IgD-negative memory B cell (primary cell): ENCODE results near the gene MAGI1. TPM values are rescaled to one million over a fixed set of nuclear protein-coding genes. Genes with fewer than 3 reads are reported as not detected.
"Not testable (repeated sequence)": the region's sequence is repeated elsewhere in the genome, so short reads cannot be mapped to it uniquely, and the experiment has no call there.

Source experiments
- H3K27ac Mint-ChIP-seq, 3 donors: one replicate each; pipeline ENCODE4 v1.8.0; 2020 to 2022; ENCODE audit warnings: mild to moderate bottlenecking in 3 of 3, mixed read lengths in 3 of 3, moderate library complexity in 1 of 3
- H3K27me3 Mint-ChIP-seq: one replicate; pipeline ENCODE4 v1.8.0; 2021; ENCODE audit warnings: mixed read lengths
- H3K36me3 Mint-ChIP-seq: one replicate; pipeline ENCODE4 v1.8.0; 2020; ENCODE audit warnings: mild to moderate bottlenecking, mixed read lengths
- H3K4me1 Mint-ChIP-seq, 3 donors: one replicate each; pipeline ENCODE4 v1.8.0; 2020 to 2022; ENCODE audit warnings: mixed read lengths in 3 of 3, mild to moderate bottlenecking in 1 of 3
- H3K4me3 Mint-ChIP-seq, 4 donors: one replicate each; pipeline ENCODE4 v1.8.0; 2020 to 2022; ENCODE audit warnings: mild to moderate bottlenecking in 4 of 4, mixed read lengths in 4 of 4, moderate library complexity in 3 of 4
- H3K9me3 Mint-ChIP-seq, 3 donors: one replicate each; pipeline ENCODE4 v1.8.0; 2020 to 2021; ENCODE audit warnings: mixed read lengths in 3 of 3, mild to moderate bottlenecking in 1 of 3
- polyA plus RNA-seq: library from polyadenylated mRNA; unstranded; fragments of 300-500 nt; fragmentation: Illumina TruSeq; gene quantifications from one replicate; pipeline ENCODE4 v1.2.3, GENCODE V29; 2021

MAGI1 gene
- polyA plus RNA-seq, 1 donor from 2014 or later = 1.3 TPM

DNA sequence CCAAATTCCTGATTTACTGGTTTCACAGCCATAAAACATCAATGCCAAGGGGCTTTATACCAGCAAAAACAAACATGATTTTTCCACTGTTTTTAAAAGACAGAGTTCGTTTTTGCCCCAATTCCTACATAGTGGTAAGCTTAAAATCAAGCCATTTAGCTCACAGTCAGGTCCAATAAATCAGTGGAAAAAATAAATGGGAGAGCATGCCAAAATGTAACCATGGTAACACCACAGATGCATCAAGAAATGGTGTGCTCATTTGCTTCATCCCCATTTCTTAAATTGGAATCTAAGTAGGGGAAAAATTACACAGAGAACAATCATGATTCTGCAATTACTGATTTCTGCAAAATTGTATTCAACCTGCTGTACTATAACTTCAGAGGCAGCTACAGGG, 418.8 kb downstream of the MAGI1 start:
- Mint-ChIP-seq H3K27me3 (no peaks in the 10 kb centered on the region), H3K4me1 (peaks cover 0 to 2% (median 0%) of the 10 kb centered on the region in 3 donors), H3K27ac (no peak overlapping the region), H3K4me3 (no peak overlapping the region), H3K36me3 (no peaks in the 10 kb centered on the region), H3K9me3 (peaks cover 0 to 2% (median 0%) of the 10 kb centered on the region in 3 donors)

DNA sequence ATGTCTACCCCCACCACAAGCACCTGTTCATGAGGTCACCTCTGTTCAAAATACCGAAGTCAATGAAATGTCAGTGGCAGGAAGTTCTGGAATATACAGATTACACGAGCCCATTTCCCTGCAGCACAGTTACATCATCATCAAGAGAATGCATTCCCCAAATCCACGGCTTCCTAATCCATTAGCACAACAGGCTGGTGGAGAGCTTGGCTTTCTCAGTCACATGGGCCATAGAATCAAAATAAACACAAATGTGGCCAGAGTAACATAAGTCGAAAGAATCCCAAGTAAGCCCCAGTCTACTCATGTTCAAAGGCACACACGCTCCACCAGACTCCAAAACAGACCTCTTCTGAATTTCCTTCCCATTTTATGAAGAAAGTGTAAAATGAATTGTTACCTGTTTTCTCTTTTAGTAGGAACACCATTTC, 419.3 kb downstream of the MAGI1 start:
- H3K27me3 Mint-ChIP-seq = no peaks in the 10 kb centered on the region

DNA sequence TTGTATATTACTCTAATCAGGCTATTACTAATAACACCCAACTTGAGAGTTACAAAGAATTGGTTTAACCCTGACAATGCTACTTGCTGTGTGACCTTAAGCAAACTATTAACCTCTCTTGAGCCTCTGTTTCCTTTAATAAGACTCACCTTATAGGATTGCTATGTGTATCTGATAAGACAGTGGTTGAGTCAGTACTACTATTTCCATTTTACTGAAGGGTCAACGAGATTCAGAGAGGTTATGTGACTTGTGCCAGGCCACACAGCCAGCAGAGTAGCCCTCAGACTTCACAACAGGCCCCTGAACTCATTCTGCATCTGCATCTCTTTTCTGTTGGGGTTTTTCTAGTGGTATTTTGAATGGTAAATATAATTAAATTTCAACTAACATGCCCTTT, 420.1 kb downstream of the MAGI1 start:
- Mint-ChIP-seq H3K36me3 (no peaks in the 10 kb centered on the region), H3K4me1 (peaks cover 0 to 2% (median 0%) of the 10 kb centered on the region in 3 donors), H3K9me3 (peaks cover 0 to 2% (median 0%) of the 10 kb centered on the region in 3 donors), H3K27me3 (no peaks in the 10 kb centered on the region), H3K4me3 (no peak overlapping the region), H3K27ac (no peak overlapping the region)

More for the DNA sequence above, 419.3 kb downstream of the MAGI1 start:
- peaks cover 0 to 2% (median 0%) of the 10 kb centered on the region in 3 donors for H3K4me1 Mint-ChIP-seq
- H3K9me3 Mint-ChIP-seq = peaks cover 0 to 2% (median 0%) of the 10 kb centered on the region in 3 donors
- no peaks in the 10 kb centered on the region for H3K36me3 Mint-ChIP-seq
- no peak overlapping the region for H3K4me3 Mint-ChIP-seq
- H3K27ac Mint-ChIP-seq = no peak overlapping the region

DNA sequence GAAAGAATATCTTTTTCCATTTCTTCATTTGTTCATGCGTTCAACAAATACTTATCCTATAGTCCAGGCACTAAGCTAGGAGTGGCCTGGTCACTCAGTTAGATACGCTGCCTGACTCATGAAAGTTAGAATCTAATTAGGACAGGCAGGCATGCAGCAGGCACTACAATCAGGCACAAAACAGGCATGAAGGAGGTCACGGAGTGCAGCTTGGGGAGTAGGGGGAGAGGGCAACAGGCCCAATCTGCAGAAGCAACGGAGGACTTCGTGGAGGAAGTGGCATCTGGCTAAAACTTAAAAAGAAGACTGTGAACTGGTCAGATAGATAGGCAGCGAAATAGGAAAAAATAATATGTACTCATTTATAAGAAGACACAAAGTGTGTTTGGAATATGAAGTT, 420.9 kb downstream of the MAGI1 start:
- Mint-ChIP-seq H3K4me3 (no peak overlapping the region), H3K4me1 (peaks cover 0 to 2% (median 0%) of the 10 kb centered on the region in 3 donors), H3K9me3 (peaks cover 0 to 2% (median 0%) of the 10 kb centered on the region in 3 donors), H3K36me3 (no peaks in the 10 kb centered on the region), H3K27me3 (no peaks in the 10 kb centered on the region), H3K27ac (no peak overlapping the region)

DNA sequence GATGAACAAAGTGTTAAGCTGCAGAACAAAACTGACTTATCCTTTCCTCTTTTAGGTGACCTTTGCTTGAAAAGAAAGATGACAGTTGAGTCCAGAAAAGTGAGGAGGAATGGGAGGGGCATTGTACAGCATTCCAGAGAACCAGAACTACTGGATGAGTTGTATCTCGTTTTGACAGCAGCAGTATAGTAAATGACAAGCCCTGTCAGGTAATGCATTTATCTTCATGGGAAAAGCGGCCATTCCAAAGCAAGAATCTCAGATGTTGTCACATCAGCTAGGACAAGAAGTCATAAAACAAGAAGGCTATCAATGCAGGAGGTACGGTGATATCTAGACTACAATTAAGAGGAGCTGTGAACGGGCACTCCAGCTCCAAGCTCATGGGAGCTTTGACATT, 421.5 kb downstream of the MAGI1 start:
- Mint-ChIP-seq H3K9me3 (peaks cover 0 to 2% (median 0%) of the 10 kb centered on the region in 3 donors), H3K27me3 (no peaks in the 10 kb centered on the region), H3K4me1 (peaks cover 0 to 2% (median 0%) of the 10 kb centered on the region in 3 donors), H3K4me3 (no peak overlapping the region), H3K36me3 (no peaks in the 10 kb centered on the region), H3K27ac (no peak overlapping the region)

DNA sequence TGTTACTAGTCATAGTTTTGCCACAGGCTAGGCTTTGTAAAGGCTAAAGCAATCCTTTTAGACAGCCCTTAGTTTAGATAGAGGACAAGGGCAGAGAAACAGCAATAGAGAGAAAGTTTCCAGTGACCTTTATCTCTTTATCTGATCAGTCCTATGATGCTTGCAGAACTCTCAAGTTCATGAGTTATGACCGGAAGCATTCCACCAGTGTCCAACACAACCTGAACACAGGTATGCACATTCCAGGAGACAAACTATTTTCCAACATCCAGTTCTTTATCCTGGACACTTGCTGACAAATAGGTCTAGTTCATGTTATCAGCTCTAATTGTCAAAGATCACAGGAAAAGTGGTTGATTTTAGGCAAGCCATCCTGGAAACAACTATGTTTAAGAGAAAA, 422.2 kb downstream of the MAGI1 start:
- H3K4me1 Mint-ChIP-seq = peaks cover 0 to 2% (median 0%) of the 10 kb centered on the region in 3 donors
- H3K27me3 Mint-ChIP-seq = no peaks in the 10 kb centered on the region
- no peaks in the 10 kb centered on the region for H3K36me3 Mint-ChIP-seq

DNA sequence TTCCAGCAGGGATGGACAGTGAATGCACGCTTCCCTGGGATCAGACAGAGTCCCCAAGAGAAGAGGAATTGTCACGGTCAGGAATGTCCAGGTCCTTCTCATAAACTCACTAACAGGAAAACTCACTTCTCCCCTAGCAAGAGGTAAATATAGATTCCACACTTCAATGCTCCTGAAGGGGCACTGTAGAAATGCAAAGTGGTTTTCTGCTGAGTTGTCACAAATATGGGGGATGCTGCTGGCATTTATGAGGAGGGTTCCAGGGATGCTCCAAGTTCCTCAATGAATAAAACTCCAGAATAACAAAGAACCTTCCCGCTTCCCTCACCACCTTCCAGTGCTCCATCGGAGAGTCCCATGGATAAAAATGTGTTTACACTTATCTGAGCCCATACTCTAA, 423.4 kb downstream of the MAGI1 start:
- no peak overlapping the region for H3K27ac Mint-ChIP-seq
- peaks cover 0 to 2% (median 0%) of the 10 kb centered on the region in 3 donors for H3K4me1 Mint-ChIP-seq
- peaks cover 0 to 2% (median 0%) of the 10 kb centered on the region in 3 donors for H3K9me3 Mint-ChIP-seq
- no peaks in the 10 kb centered on the region for H3K27me3 Mint-ChIP-seq
- no peaks in the 10 kb centered on the region for H3K36me3 Mint-ChIP-seq
- no peak overlapping the region for H3K4me3 Mint-ChIP-seq

More for the DNA sequence above, 422.2 kb downstream of the MAGI1 start:
- Mint-ChIP-seq H3K4me3 (no peak overlapping the region), H3K9me3 (peaks cover 0 to 2% (median 0%) of the 10 kb centered on the region in 3 donors), H3K27ac (no peak overlapping the region)

DNA sequence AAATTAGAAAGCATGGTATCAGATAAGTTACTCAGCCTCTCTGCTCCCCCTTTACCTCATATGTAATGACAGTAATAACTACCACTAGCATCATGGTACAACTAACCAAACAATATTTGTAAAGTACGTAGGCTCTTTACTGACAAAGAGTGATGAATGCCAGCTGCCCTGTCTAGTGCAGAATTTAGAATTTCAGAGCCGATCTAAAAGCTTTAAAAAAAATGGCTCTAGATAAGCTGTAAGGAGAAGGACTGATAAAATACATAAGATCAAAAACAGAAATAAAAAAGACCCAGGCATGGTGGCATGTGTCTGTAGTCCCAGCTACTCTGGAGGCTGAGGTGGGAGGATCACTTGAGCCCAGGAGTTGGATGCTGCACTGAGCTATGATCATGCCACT, 424.1 kb downstream of the MAGI1 start:
- Mint-ChIP-seq H3K4me3 (peak overlapping the region in 1 of 4 donors; percentile 18), H3K27me3 (no peaks in the 10 kb centered on the region), H3K36me3 (no peaks in the 10 kb centered on the region), H3K4me1 (peaks cover 0 to 2% (median 0%) of the 10 kb centered on the region in 3 donors), H3K27ac (no peak overlapping the region), H3K9me3 (peaks cover 0 to 2% (median 0%) of the 10 kb centered on the region in 3 donors)

DNA sequence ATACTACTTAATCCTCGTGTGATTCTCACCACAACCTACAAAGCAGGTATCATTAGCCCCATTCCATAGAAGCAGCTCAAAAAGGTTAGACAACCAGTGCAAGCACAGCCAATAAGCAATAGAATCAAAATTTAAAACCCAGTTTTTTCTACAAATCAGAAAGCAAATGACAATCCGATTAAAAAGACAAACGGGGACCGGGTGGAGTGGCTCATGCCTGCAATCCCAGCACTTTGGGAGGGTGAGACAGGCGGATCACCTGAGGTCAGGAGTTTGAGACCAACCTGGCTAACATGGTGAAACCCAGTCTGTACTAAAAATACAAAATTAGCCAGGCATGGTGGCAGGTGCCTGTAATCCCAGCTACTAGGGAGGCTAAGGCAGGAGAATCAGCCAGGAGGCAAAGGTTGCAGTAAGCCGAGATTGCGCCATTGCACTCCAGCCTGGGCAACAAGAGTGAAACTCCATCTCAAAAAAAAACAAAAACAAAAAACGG, 430.7 kb downstream of the MAGI1 start:
- H3K4me3 Mint-ChIP-seq, H3K36me3 Mint-ChIP-seq, H3K27me3 Mint-ChIP-seq, H3K9me3 Mint-ChIP-seq, H3K27ac Mint-ChIP-seq, H3K4me1 Mint-ChIP-seq: not testable (repeated sequence)

DNA sequence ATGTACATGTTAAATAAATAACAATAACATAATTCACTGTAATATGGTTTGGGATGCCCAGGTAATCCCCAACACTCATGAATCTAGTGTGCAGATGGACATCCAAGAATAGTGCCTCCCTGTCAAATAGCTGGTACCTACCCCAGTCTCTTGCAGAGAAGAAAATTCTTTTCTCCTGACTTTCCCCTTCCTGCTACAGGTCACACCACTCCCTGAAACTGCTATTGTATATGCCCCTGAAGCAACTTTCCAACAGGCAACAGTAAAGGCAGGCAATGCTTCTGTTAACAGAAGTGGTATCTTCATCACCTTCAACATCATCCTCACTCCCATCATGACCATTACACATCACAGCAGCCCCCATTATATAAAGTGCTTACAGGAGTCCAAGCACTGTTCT, 431.6 kb downstream of the MAGI1 start:
- Mint-ChIP-seq H3K9me3 (peaks cover 0 to 3% (median 2%) of the 10 kb centered on the region in 3 donors), H3K36me3 (no peaks in the 10 kb centered on the region), H3K27ac (no peak overlapping the region), H3K27me3 (no peaks in the 10 kb centered on the region), H3K4me3 (no peak overlapping the region), H3K4me1 (no peaks in the 10 kb centered on the region)

DNA sequence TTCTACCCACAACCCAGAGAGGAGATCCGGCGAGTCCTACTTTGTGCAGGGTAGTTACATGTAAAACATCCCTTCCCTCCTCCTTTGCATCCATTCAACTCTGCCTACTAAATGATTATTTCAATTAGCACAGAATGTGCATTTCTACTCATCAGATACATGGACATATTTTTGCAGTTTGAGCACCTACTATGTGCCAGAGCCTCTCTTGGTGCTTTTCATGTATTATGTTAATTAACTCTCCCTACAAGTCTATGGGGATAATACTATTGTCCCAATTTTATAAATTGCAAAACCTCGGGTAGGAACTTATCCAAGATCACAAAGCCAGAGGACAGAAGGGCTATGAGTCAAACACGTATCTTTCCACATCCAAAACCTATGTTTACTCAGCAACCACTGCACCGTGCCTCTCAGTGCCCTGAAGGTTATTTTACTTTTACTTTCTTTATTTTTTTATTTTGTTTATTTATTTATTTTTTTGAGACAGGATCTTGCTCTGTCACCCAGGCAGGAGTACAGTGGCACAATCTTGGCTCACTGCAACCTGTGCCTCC, 432.8 kb downstream of the MAGI1 start:
- H3K27ac Mint-ChIP-seq = no peak overlapping the region
- no peaks in the 10 kb centered on the region for H3K27me3 Mint-ChIP-seq
- peaks cover 0 to 3% (median 2%) of the 10 kb centered on the region in 3 donors for H3K9me3 Mint-ChIP-seq
- no peak overlapping the region for H3K4me3 Mint-ChIP-seq
- H3K36me3 Mint-ChIP-seq = no peaks in the 10 kb centered on the region
- H3K4me1 Mint-ChIP-seq = no peaks in the 10 kb centered on the region

DNA sequence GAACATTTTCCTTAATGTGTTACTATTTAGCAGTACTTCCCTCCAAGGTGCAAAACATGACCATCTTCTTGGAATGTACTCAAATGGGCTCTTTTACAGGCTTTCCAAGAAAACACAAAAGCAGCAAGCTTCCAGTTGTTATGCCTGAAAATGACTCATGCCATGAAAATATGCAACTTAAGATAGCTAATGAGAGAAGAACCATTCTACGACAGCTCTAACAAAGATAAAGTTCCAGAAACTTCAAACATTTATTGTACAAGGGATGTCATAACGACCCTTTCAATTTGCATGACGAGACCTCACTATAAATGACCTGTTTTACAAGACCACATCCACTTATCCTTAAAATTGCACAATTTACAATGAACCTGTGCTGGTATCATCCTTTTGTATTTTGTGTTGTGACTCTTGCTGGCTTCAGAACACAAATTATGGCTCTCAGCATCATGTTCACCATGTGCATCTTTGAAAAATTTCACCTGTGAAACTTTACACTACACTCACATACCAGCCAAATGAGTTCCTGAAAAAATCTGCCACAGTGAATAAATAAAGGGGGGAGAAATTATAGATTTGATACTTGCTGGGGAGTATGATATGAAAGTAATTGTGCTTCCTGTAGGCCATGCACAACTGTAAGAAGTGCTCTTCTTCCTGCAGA, 433.7 kb downstream of the MAGI1 start:
- Mint-ChIP-seq H3K36me3 (no peaks in the 10 kb centered on the region), H3K27ac (no peak overlapping the region), H3K4me3 (no peak overlapping the region), H3K4me1 (no peaks in the 10 kb centered on the region), H3K27me3 (no peaks in the 10 kb centered on the region), H3K9me3 (peaks cover 0 to 3% (median 2%) of the 10 kb centered on the region in 3 donors)

DNA sequence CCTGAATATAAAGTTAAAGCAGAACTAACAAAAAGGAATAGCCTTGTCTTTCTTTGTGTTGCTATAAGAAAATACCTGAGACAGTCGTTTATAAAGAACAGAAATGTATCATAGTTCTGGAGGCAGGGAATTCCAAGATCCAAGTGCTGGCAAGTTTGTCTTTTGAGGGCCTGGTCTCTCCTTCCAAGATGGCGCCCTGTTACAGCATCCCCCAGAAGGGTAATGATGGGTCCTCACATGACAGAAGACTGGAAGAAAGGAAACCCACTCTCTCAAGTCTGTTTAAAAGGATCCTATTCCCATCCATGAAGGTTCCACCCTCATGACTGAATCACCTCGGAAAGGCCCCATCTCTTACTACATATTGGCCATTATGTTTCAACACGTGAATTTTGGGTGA, 435.1 kb downstream of the MAGI1 start:
- no peak overlapping the region for H3K27ac Mint-ChIP-seq
- peaks cover 0 to 7% (median 3%) of the 10 kb centered on the region in 3 donors for H3K9me3 Mint-ChIP-seq
- H3K27me3 Mint-ChIP-seq = no peaks in the 10 kb centered on the region
- no peak overlapping the region for H3K4me3 Mint-ChIP-seq
- no peaks in the 10 kb centered on the region for H3K36me3 Mint-ChIP-seq
- H3K4me1 Mint-ChIP-seq = no peaks in the 10 kb centered on the region

DNA sequence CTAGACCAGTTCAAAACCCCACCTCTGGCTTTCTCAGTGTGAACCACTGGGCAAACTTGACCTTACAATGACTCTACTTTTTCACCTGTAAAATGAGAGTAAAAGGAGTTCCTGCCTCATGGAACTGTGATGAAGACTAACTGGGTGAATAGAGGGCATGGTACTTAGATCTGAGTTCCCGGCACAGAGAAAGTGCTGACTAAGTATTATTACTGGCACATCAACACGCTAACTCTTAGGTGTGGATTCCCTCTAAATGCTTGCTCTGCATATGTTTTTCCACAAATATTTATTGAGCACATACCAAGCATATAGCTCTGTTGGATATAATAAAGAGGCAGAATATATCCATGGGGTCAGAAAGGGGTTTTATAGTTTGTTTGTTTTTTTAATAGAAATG, 437.8 kb downstream of the MAGI1 start:
- no peaks in the 10 kb centered on the region for H3K4me1 Mint-ChIP-seq
- peaks cover 3% of the 10 kb centered on the region for H3K27me3 Mint-ChIP-seq
- no peaks in the 10 kb centered on the region for H3K36me3 Mint-ChIP-seq
- no peak overlapping the region for H3K4me3 Mint-ChIP-seq
- H3K9me3 Mint-ChIP-seq = peaks cover 0 to 5% (median 2%) of the 10 kb centered on the region in 3 donors
- H3K27ac Mint-ChIP-seq = no peak overlapping the region

DNA sequence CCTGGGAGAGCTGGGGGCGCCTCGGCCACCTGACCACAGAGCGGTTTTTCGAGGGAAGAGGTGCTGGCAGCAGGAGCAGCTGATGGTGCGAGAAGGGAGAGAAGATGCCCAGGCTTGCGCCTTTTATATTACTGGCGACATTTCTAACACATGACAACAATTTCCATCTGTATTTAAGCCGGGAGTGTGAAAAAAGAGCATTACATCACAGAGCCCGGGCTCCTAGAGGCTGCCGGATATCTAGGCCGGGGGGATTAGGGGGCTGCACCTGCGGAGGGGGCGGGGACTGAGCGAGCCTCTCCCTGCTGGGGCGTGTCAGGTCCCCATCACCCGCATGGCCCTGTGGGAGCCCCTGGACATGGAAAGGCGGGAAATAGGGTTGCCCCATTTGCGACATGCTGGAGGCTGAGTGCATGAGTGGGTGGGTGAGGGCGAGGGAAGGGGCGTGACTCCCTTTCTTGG, 440.7 kb downstream of the MAGI1 start:
- Mint-ChIP-seq H3K9me3 (peaks cover 0 to 7% (median 4%) of the 10 kb centered on the region in 3 donors), H3K27me3 (peaks cover 7% of the 10 kb centered on the region), H3K36me3 (no peaks in the 10 kb centered on the region), H3K27ac (no peak overlapping the region), H3K4me3 (no peak overlapping the region), H3K4me1 (no peaks in the 10 kb centered on the region)
